Measurements from ENCODE around the gene DYRK2.
A peak's percentile ranks its signal among the peaks of the same experiment; 100 is the strongest.

Gene DYRK2

DNA sequence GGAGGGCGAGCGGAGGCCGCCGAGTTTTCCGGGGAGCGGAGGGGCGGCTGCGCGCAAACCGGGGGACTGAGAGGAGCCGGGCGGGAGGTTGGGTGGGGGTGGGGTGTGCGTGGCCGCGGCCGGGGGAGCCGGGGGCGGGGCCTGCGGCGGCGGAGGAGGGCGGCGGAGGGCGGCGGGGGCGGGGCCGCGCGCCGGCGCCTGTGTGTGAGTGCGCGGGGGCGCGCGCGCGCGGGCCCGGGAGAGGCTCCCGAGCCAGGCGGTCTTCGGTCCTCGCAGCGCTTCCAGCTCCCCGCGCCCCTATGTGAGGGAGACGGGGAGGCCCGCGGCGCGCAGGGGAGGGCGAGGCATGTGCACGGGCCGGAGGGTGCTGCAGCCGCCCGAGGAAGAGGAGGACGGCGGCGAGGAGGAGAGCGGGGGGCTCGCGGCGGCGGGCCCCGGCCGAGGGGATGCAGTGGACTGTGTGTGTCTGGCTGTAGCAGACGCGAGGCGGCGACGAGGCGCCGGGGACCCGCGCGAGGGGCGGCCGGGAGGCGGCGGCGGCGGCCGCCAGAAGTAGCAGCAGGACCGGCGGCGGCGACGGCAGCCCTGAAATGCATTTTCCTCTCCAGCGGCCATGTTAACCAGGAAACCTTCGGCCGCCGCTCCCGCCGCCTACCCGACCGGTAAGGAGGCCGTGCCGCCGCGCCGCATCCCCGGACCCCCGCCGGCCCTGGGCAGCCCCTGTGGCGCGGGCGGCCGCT is at the start of gene DYRK2:
Gene DYRK2, plus strand, starts transcription at position 225 of the 740 bp plus-strand sequence. Its CDS starts 389 bp downstream, at position 614.
- peak; percentile 85 for DNase-seq (ENCODE audit: low spot score)
- FAIRE-seq: no peak

- DNase-seq (ENCODE audit: low spot score) (no peak), FAIRE-seq (no peak)
Observed at GRCh38 chr12:67599691-67600090, 48.9 kb upstream of the DYRK2 start.

- FAIRE-seq (no peak), DNase-seq (ENCODE audit: low spot score) (no peak)
Observed at GRCh38 chr12:67601126-67601525, 47.4 kb upstream of the DYRK2 start.

- DNase-seq (ENCODE audit: low spot score) (no peak), FAIRE-seq (no peak)
Observed at GRCh38 chr12:67609226-67609870, 39.2 kb upstream of the DYRK2 start.

- no peak for FAIRE-seq
- DNase-seq (ENCODE audit: low spot score): no peak
Observed at GRCh38 chr12:67613040-67613439, 35.5 kb upstream of the DYRK2 start.

- no peak for DNase-seq (ENCODE audit: low spot score)
- FAIRE-seq: no peak
Observed at GRCh38 chr12:67617629-67618028, 30.9 kb upstream of the DYRK2 start.

- FAIRE-seq (no peak), DNase-seq (ENCODE audit: low spot score) (no peak)
Observed at GRCh38 chr12:67618303-67618702, 30.2 kb upstream of the DYRK2 start.

DNA sequence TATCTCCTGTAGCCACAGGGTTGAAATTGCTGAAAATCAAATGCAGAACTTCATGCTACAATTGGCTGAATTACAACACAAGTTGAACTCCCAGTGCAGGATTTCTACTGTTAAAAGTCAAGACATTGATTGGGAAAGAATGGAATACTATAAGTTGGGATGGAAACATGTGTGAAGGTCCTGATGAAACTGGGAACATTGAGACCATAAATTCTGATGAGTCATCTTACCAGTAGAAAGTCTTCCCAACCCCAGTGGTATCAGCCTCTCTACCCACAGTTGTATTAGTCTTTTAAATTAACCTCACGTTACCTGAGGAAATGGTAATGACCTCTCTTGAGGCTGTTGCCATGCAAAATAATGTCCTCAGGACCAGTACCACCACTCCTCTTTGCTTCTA is 27.4 kb upstream of the DYRK2 start:
- no peak for FAIRE-seq

GRCh38 chr12:67621926-67622325 is 26.6 kb upstream of the DYRK2 start:
- FAIRE-seq: no peak

More for the DNA sequence above, 27.4 kb upstream of the DYRK2 start:
- DNase-seq (ENCODE audit: low spot score): no peak

GRCh38 chr12:67623259-67623658 is 25.3 kb upstream of the DYRK2 start:
- FAIRE-seq (no peak), DNase-seq (ENCODE audit: low spot score) (no peak)

More at GRCh38 chr12:67621926-67622325, 26.6 kb upstream of the DYRK2 start:
- no peak for DNase-seq (ENCODE audit: low spot score)

DNA sequence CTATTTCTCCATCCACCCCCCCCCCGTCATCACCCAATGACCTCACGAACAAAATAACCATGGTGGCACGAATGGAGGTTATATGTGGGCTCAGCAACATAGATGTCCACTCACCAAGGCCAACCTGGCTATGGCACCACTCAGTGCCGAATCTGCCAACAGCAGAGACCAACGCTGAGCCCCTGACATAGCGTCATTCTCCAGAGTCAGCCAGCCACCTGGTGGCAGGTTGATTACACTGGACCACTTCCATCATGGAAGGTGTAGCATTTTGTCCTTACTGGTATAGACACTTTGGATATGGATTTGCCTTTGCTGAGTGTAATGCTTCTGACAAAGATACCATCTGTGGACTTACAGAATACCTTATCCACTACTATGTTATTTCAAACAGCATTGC is 24.2 kb upstream of the DYRK2 start:
- DNase-seq (ENCODE audit: low spot score) (no peak), FAIRE-seq (no peak)

DNA sequence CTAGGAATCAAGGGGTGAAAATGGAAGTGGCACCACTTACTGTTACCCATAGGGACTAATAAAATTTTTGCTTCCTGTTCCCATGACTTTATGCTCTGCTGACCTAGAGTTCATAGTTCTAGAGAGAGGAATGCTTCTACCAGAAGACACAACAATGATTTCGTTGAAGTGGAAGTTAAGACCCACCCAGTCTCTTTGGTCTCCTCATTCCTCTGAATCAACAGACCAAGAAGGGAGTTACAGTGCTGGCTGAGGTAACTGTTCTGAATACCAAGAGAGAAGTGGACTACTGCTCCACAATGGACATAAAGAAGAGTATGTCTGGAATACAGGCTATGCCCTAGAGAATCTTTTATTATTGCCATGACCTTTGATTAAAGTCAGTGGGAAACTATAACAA is 23.5 kb upstream of the DYRK2 start:
- FAIRE-seq (no peak), DNase-seq (ENCODE audit: low spot score) (no peak)

- DNase-seq (ENCODE audit: low spot score) (no peak), FAIRE-seq (no peak)
Observed at GRCh38 chr12:67626156-67626555, 22.4 kb upstream of the DYRK2 start.

- no peak for FAIRE-seq
Observed at GRCh38 chr12:67630373-67631088, 18.0 kb upstream of the DYRK2 start.

DNA sequence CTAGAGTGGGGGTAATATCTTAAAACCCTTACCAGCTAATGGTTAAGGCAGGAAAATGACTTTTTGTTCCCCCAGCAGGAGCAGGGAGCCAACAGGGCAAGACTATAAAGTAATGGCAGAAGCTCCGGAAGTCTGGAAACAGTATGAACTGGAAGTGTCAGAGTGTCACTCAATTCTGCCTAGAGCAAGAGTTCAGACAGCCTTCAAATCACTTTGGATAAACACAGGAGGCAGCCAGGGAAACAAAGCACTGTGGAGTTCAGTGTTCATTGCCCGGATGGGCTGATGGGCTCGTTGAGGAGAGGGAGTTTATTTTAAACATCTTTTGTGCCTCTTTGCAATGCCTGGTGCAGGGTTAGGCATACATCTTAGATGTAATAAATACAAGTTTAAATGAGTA is 16.5 kb upstream of the DYRK2 start:
- no peak for FAIRE-seq
- no peak for DNase-seq (ENCODE audit: low spot score)

More at GRCh38 chr12:67630373-67631088, 18.0 kb upstream of the DYRK2 start:
- DNase-seq (ENCODE audit: low spot score): peak; percentile 63

DNA sequence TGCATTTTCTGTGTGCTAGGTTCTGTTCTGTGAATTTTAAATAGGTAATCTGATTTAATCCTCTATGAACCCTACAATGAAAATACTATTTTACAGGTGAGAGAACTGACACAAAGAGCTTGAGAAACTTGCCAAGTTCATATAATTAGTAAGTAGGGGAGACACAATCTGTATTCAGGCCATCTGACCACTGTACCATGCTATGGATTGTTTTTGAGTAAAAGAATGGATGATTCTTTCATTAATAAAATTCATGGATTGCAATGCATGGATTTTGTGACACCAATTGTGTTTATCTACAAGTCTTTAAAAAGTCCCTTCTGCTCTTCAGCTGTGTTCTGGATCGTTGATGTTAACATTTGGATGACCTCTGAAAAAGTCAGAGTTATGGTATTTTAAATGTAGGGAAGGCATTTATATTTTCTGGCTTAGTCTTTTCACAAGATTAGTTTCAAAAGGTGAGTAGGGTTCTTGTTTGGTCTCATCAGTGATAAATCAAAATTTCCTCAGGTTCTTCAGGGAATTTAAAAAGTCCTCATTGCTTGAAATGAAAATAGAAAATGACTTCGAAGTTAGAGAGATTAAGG is 15.4 kb upstream of the DYRK2 start:
- no peak for FAIRE-seq

GRCh38 chr12:67633708-67634107 is 14.8 kb upstream of the DYRK2 start:
- no peak for FAIRE-seq
- DNase-seq (ENCODE audit: low spot score): no peak

More for the DNA sequence above, 15.4 kb upstream of the DYRK2 start:
- no peak for DNase-seq (ENCODE audit: low spot score)

DNA sequence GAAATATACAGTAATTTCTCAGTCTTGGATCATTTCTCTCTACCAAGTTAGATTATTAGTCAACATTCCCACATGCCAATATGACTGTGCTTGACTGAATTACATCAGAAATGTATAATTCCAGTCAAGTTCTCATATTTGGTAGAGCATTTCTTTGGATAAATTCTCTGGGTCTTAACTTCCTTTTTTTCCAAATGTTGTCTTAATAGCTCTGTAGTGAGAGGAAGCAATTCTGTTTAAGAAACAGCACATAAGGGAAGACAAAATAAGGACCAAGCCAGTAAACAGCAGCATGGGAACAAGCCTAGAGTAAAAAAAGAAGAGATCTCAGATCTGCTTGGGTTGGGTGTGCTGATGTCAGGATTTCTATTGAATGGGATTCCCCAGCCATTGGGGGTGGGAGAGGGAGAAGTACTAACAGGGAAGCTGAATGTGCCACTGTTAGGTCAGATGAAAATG is 14.2 kb upstream of the DYRK2 start:
- FAIRE-seq: no peak

GRCh38 chr12:67637718-67638117 is 10.8 kb upstream of the DYRK2 start:
- no peak for FAIRE-seq

More for the DNA sequence above, 14.2 kb upstream of the DYRK2 start:
- DNase-seq (ENCODE audit: low spot score): no peak

DNA sequence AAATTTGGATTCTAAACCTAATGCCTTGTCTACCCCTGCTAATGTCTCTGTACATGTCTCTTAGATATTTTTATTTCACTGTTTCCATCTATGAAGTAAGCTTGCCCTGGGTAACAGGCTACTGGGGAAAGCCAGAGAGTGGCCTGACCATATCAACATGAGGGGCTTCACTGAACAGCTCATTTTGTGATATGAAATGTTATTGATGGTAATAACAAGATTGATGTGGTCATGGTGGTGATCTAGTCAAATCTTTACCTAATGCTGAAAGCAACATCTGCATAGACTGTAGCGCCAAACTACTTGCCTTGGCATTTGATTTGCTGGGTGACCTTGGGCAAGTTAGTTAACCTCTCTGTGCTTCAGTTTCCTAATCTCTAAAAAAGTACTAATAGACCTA is 9.9 kb upstream of the DYRK2 start:
- FAIRE-seq (no peak), DNase-seq (ENCODE audit: low spot score) (no peak)

More at GRCh38 chr12:67637718-67638117, 10.8 kb upstream of the DYRK2 start:
- DNase-seq (ENCODE audit: low spot score): no peak

DNA sequence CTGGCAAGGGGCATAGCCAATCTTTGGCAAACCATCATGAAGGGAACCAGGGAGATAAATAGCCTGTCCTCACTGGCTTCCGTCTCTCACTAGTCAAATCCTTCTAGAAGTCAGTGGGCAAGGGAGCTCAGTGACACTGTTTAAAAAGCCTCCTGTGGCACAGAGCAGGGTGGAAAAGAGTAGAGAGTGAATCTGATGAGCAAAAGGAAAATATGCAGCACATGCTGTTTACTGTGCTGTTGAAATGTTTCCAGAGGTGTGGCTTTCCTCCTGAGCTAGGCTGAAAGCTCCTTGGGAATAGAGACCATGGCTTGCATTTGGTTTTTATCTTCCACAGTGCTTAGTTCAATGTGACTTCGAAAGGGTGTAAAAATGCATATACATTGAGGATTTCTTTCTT is 7.7 kb upstream of the DYRK2 start:
- DNase-seq (ENCODE audit: low spot score): no peak
- FAIRE-seq: no peak

DNA sequence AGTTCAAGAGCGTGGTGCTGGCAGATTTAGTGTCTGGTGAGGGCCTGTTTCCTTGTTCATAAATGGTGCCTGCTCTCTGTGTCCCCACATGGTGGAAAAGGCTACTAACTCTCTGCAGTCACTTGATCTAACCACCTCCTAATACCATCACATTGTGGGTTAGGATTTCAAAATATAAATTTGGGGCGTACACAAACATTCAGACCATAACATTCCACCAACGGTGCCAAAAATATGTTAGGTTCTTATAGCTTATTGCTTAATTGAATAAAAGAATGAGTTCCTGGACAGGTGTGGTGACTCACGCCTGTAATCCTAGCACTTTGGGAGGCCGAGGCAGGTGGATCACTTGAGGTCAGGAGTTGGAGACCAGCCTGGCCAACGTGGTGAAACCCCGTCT is 3.4 kb upstream of the DYRK2 start:
- FAIRE-seq: no peak
- DNase-seq (ENCODE audit: low spot score): no peak

Data from urothelium cell line (cell line).